ENCODE measurements around the gene NFIC. TPM values are rescaled to one million over a fixed set of nuclear protein-coding genes. Genes with fewer than 3 reads are reported as not detected.

Gene NFIC
- total and polyA plus RNA-seq, 2 donors from 2014 or later: 20.3 to 173 TPM

- Histone ChIP-seq H3K27me3 (ENCODE audit: control insufficient read depth, insufficient read depth, low read length) (no peaks in the 10 kb centered on the region), H3K4me3 (ENCODE audit: low read length in 3 of 3) (no peak overlapping the region), H3K9me3 (ENCODE audit: control insufficient read depth in 2 of 3, insufficient read depth in 1 of 3, low read length in 3 of 3) (no peaks in the 10 kb centered on the region), H3K9ac (ENCODE audit: low read length in 3 of 3) (no peak overlapping the region), H3K36me3 (ENCODE audit: control insufficient read depth in 2 of 3, insufficient read depth in 3 of 3, low read length in 3 of 3) (peaks cover 0 to 10% (median 4%) of the 10 kb centered on the region in 3 donors), H3K27ac (ENCODE audit: low read depth in 2 of 2, low read length in 2 of 2) (no peak overlapping the region), H3K4me1 (ENCODE audit: control insufficient read depth in 2 of 3, insufficient read depth in 2 of 3, low read depth in 1 of 3, low read length in 3 of 3) (peaks cover 0 to 13% (median 7%) of the 10 kb centered on the region in 3 donors)
- intact Hi-C loops (cut with DNase I): no loop called here
- no peak for TF ChIP-seq CTCF (IDR thresholded peaks at IDR 0.05; ENCODE audit: borderline replicate concordance, extremely low read depth, insufficient read depth)
- no peak for FAIRE-seq
- peak in 4 of 5 donors; percentile 58 to 70 (median 67) for DNase-seq
Observed at GRCh38 chr19:3516675-3517207, 150.4 kb downstream of the NFIC start.

GRCh38 chr19:3517638-3518037 lies 151.3 kb downstream of the NFIC start:
- H3K4me1 ChIP-seq (ENCODE audit: control insufficient read depth in 2 of 3, insufficient read depth in 2 of 3, low read depth in 1 of 3, low read length in 3 of 3): peaks cover 0 to 13% (median 6%) of the 10 kb centered on the region in 3 donors
- intact Hi-C loops (cut with DNase I): no loop called here
- no peak overlapping the region for H3K27ac ChIP-seq (ENCODE audit: low read depth in 2 of 2, low read length in 2 of 2)
- H3K27me3 ChIP-seq (ENCODE audit: control insufficient read depth, insufficient read depth, low read length): no peaks in the 10 kb centered on the region
- TF ChIP-seq CTCF (IDR thresholded peaks at IDR 0.05; ENCODE audit: borderline replicate concordance, extremely low read depth, insufficient read depth): no peak
- no peak overlapping the region for H3K9ac ChIP-seq (ENCODE audit: low read length in 3 of 3)
- no peak overlapping the region for H3K4me3 ChIP-seq (ENCODE audit: low read length in 3 of 3)
- H3K9me3 ChIP-seq (ENCODE audit: control insufficient read depth in 2 of 3, insufficient read depth in 1 of 3, low read length in 3 of 3): no peaks in the 10 kb centered on the region
- FAIRE-seq (no peak), DNase-seq (no peak)
- peaks cover 0 to 7% (median 6%) of the 10 kb centered on the region in 3 donors for H3K36me3 ChIP-seq (ENCODE audit: control insufficient read depth in 2 of 3, insufficient read depth in 3 of 3, low read length in 3 of 3)

- Histone ChIP-seq H3K36me3 (ENCODE audit: control insufficient read depth in 2 of 3, insufficient read depth in 3 of 3, low read length in 3 of 3) (peaks cover 0 to 7% (median 6%) of the 10 kb centered on the region in 3 donors), H3K27ac (ENCODE audit: low read depth in 2 of 2, low read length in 2 of 2) (no peak overlapping the region), H3K4me3 (ENCODE audit: low read length in 3 of 3) (no peak overlapping the region), H3K27me3 (ENCODE audit: control insufficient read depth, insufficient read depth, low read length) (no peaks in the 10 kb centered on the region), H3K9ac (ENCODE audit: low read length in 3 of 3) (no peak overlapping the region), H3K4me1 (ENCODE audit: control insufficient read depth in 2 of 3, insufficient read depth in 2 of 3, low read depth in 1 of 3, low read length in 3 of 3) (peaks cover 0 to 12% (median 0%) of the 10 kb centered on the region in 3 donors), H3K9me3 (ENCODE audit: control insufficient read depth in 2 of 3, insufficient read depth in 1 of 3, low read length in 3 of 3) (no peaks in the 10 kb centered on the region)
- DNase-seq: no peak
- TF ChIP-seq CTCF (IDR thresholded peaks at IDR 0.05; ENCODE audit: borderline replicate concordance, extremely low read depth, insufficient read depth): no peak
- no peak for FAIRE-seq
- intact Hi-C loops (cut with DNase I): no loop called here
Observed at GRCh38 chr19:3518255-3518654, 151.9 kb downstream of the NFIC start.

GRCh38 chr19:3518659-3519058 lies 152.3 kb downstream of the NFIC start:
- H3K4me1 ChIP-seq (ENCODE audit: control insufficient read depth in 2 of 3, insufficient read depth in 2 of 3, low read depth in 1 of 3, low read length in 3 of 3): peaks cover 0 to 8% (median 0%) of the 10 kb centered on the region in 3 donors
- FAIRE-seq (no peak), DNase-seq (peak in 3 of 5 donors; percentile 61 to 78 (median 70))
- H3K27ac ChIP-seq (ENCODE audit: low read depth in 2 of 2, low read length in 2 of 2): no peak overlapping the region
- peaks cover 0 to 7% (median 6%) of the 10 kb centered on the region in 3 donors for H3K36me3 ChIP-seq (ENCODE audit: control insufficient read depth in 2 of 3, insufficient read depth in 3 of 3, low read length in 3 of 3)
- TF ChIP-seq CTCF (IDR thresholded peaks at IDR 0.05; ENCODE audit: borderline replicate concordance, extremely low read depth, insufficient read depth): no peak
- no peaks in the 10 kb centered on the region for H3K27me3 ChIP-seq (ENCODE audit: control insufficient read depth, insufficient read depth, low read length)
- H3K4me3 ChIP-seq (ENCODE audit: low read length in 3 of 3): no peak overlapping the region
- intact Hi-C loops (cut with DNase I): no loop called here
- H3K9me3 ChIP-seq (ENCODE audit: control insufficient read depth in 2 of 3, insufficient read depth in 1 of 3, low read length in 3 of 3): no peaks in the 10 kb centered on the region
- no peak overlapping the region for H3K9ac ChIP-seq (ENCODE audit: low read length in 3 of 3)

Measured in kidney (tissue), 14 donors.